ENCODE measurements around the gene FABP3.

Gene FABP3

GRCh38 chr1:31412732-31413404 lies 40.0 kb upstream of the FABP3 start, which contains the start of gene SERINC2:
SERINC2 (plus strand) TSS chr1:31413213; CDS start chr1:31413266, 53 bp downstream.
- Histone ChIP-seq H3K36me3 (ENCODE audit: control insufficient read depth, insufficient read depth, low read length) (no peaks in the 10 kb centered on the region), H3K9me3 (ENCODE audit: control insufficient read depth, insufficient read depth, low read length) (no peaks in the 10 kb centered on the region), H3K4me1 (ENCODE audit: control insufficient read depth, insufficient read depth, low read length) (peaks cover 6% of the 10 kb centered on the region), H3K27ac (ENCODE audit: low read length) (no peak within 1 kb of the TSS), H3K4me3 (ENCODE audit: low read length) (peak within 1 kb of the TSS; percentile 78), H3K27me3 (ENCODE audit: control insufficient read depth, insufficient read depth, low read length) (no peaks in the 10 kb centered on the region)
- no peak for DNase-seq (ENCODE audit: low read depth, low spot score)
- no CpG with 5 or more reads among the region's 63 CpGs for WGBS (ENCODE audit: insufficient coverage, insufficient read length)

GRCh38 chr1:31412205-31412604 lies 39.3 kb upstream of the FABP3 start:
- Histone ChIP-seq H3K9me3 (ENCODE audit: control insufficient read depth, insufficient read depth, low read length) (no peaks in the 10 kb centered on the region), H3K36me3 (ENCODE audit: control insufficient read depth, insufficient read depth, low read length) (no peaks in the 10 kb centered on the region), H3K27me3 (ENCODE audit: control insufficient read depth, insufficient read depth, low read length) (no peaks in the 10 kb centered on the region), H3K27ac (ENCODE audit: low read length) (no peak overlapping the region), H3K4me3 (ENCODE audit: low read length) (no peak overlapping the region), H3K4me1 (ENCODE audit: control insufficient read depth, insufficient read depth, low read length) (peaks cover 6% of the 10 kb centered on the region)
- no CpG with 5 or more reads among the region's 2 CpGs for WGBS (ENCODE audit: insufficient coverage, insufficient read length)
- no peak for DNase-seq (ENCODE audit: low read depth, low spot score)

GRCh38 chr1:31410871-31411270 lies 38.0 kb upstream of the FABP3 start:
- H3K27ac ChIP-seq (ENCODE audit: low read length), result no peak overlapping the region
- no peaks in the 10 kb centered on the region for H3K27me3 ChIP-seq (ENCODE audit: control insufficient read depth, insufficient read depth, low read length)
- peaks cover 6% of the 10 kb centered on the region for H3K4me1 ChIP-seq (ENCODE audit: control insufficient read depth, insufficient read depth, low read length)
- H3K4me3 ChIP-seq (ENCODE audit: low read length), result no peak overlapping the region
- DNase-seq (ENCODE audit: low read depth, low spot score), result no peak
- no peaks in the 10 kb centered on the region for H3K9me3 ChIP-seq (ENCODE audit: control insufficient read depth, insufficient read depth, low read length)
- no CpG with 5 or more reads among the region's 4 CpGs for WGBS (ENCODE audit: insufficient coverage, insufficient read length)
- no peaks in the 10 kb centered on the region for H3K36me3 ChIP-seq (ENCODE audit: control insufficient read depth, insufficient read depth, low read length)

- peaks cover 6% of the 10 kb centered on the region for H3K4me1 ChIP-seq (ENCODE audit: control insufficient read depth, insufficient read depth, low read length)
- no peaks in the 10 kb centered on the region for H3K27me3 ChIP-seq (ENCODE audit: control insufficient read depth, insufficient read depth, low read length)
- DNase-seq (ENCODE audit: low read depth, low spot score), result no peak
- H3K9me3 ChIP-seq (ENCODE audit: control insufficient read depth, insufficient read depth, low read length), result no peaks in the 10 kb centered on the region
- no peak overlapping the region for H3K4me3 ChIP-seq (ENCODE audit: low read length)
- H3K36me3 ChIP-seq (ENCODE audit: control insufficient read depth, insufficient read depth, low read length), result no peaks in the 10 kb centered on the region
- WGBS (ENCODE audit: insufficient coverage, insufficient read length), result no CpG with 5 or more reads among the region's 6 CpGs
- no peak overlapping the region for H3K27ac ChIP-seq (ENCODE audit: low read length)
Measured at GRCh38 chr1:31409946-31410858, 37.3 kb upstream of the FABP3 start.

- no peaks in the 10 kb centered on the region for H3K4me1 ChIP-seq (ENCODE audit: control insufficient read depth, insufficient read depth, low read length)
- DNase-seq (ENCODE audit: low read depth, low spot score), result no peak
- H3K4me3 ChIP-seq (ENCODE audit: low read length), result no peak overlapping the region
- H3K9me3 ChIP-seq (ENCODE audit: control insufficient read depth, insufficient read depth, low read length), result no peaks in the 10 kb centered on the region
- H3K27me3 ChIP-seq (ENCODE audit: control insufficient read depth, insufficient read depth, low read length), result no peaks in the 10 kb centered on the region
- no peak overlapping the region for H3K27ac ChIP-seq (ENCODE audit: low read length)
- WGBS (ENCODE audit: insufficient coverage, insufficient read length), result no CpG with 5 or more reads among the region's 5 CpGs
- no peaks in the 10 kb centered on the region for H3K36me3 ChIP-seq (ENCODE audit: control insufficient read depth, insufficient read depth, low read length)
Measured at GRCh38 chr1:31408788-31409318, 36.0 kb upstream of the FABP3 start.

- no peaks in the 10 kb centered on the region for H3K27me3 ChIP-seq (ENCODE audit: control insufficient read depth, insufficient read depth, low read length)
- no peak overlapping the region for H3K27ac ChIP-seq (ENCODE audit: low read length)
- no peaks in the 10 kb centered on the region for H3K4me1 ChIP-seq (ENCODE audit: control insufficient read depth, insufficient read depth, low read length)
- no peaks in the 10 kb centered on the region for H3K9me3 ChIP-seq (ENCODE audit: control insufficient read depth, insufficient read depth, low read length)
- H3K4me3 ChIP-seq (ENCODE audit: low read length), result no peak overlapping the region
- no CpG with 5 or more reads among the region's 18 CpGs for WGBS (ENCODE audit: insufficient coverage, insufficient read length)
- H3K36me3 ChIP-seq (ENCODE audit: control insufficient read depth, insufficient read depth, low read length), result no peaks in the 10 kb centered on the region
- no peak for DNase-seq (ENCODE audit: low read depth, low spot score)
Measured at GRCh38 chr1:31407029-31407626, 34.3 kb upstream of the FABP3 start.

GRCh38 chr1:31405578-31406245 lies 32.8 kb upstream of the FABP3 start:
- Histone ChIP-seq H3K36me3 (ENCODE audit: control insufficient read depth, insufficient read depth, low read length) (no peaks in the 10 kb centered on the region), H3K4me1 (ENCODE audit: control insufficient read depth, insufficient read depth, low read length) (no peaks in the 10 kb centered on the region), H3K27me3 (ENCODE audit: control insufficient read depth, insufficient read depth, low read length) (no peaks in the 10 kb centered on the region), H3K9me3 (ENCODE audit: control insufficient read depth, insufficient read depth, low read length) (no peaks in the 10 kb centered on the region), H3K4me3 (ENCODE audit: low read length) (no peak overlapping the region), H3K27ac (ENCODE audit: low read length) (no peak overlapping the region)
- WGBS (ENCODE audit: insufficient coverage, insufficient read length), result no CpG with 5 or more reads among the region's 6 CpGs
- DNase-seq (ENCODE audit: low read depth, low spot score), result no peak

GRCh38 chr1:31401241-31401640 lies 28.4 kb upstream of the FABP3 start:
- Histone ChIP-seq H3K4me1 (ENCODE audit: control insufficient read depth, insufficient read depth, low read length) (peaks cover 2% of the 10 kb centered on the region; the same call in 1 of the 2 replicates), H3K27me3 (ENCODE audit: control insufficient read depth, insufficient read depth, low read length) (no peaks in the 10 kb centered on the region), H3K36me3 (ENCODE audit: control insufficient read depth, insufficient read depth, low read length) (no peaks in the 10 kb centered on the region), H3K4me3 (ENCODE audit: low read length) (no peak overlapping the region), H3K9me3 (ENCODE audit: control insufficient read depth, insufficient read depth, low read length) (no peaks in the 10 kb centered on the region), H3K27ac (ENCODE audit: low read length) (no peak overlapping the region)
- no CpG with 5 or more reads among the region's 2 CpGs for WGBS (ENCODE audit: insufficient coverage, insufficient read length)
- no peak for DNase-seq (ENCODE audit: low read depth, low spot score)

- no peak for DNase-seq (ENCODE audit: low read depth, low spot score)
- WGBS (ENCODE audit: insufficient coverage, insufficient read length), result 100% methylated on average over 1 of the region's 3 CpGs
- Histone ChIP-seq H3K36me3 (ENCODE audit: control insufficient read depth, insufficient read depth, low read length) (no peaks in the 10 kb centered on the region), H3K4me3 (ENCODE audit: low read length) (no peak overlapping the region), H3K4me1 (ENCODE audit: control insufficient read depth, insufficient read depth, low read length) (peaks cover 2% of the 10 kb centered on the region; the same call in 1 of the 2 replicates), H3K9me3 (ENCODE audit: control insufficient read depth, insufficient read depth, low read length) (no peaks in the 10 kb centered on the region), H3K27ac (ENCODE audit: low read length) (no peak overlapping the region), H3K27me3 (ENCODE audit: control insufficient read depth, insufficient read depth, low read length) (no peaks in the 10 kb centered on the region)
Measured at GRCh38 chr1:31400393-31400792, 27.5 kb upstream of the FABP3 start.

GRCh38 chr1:31399976-31400375 lies 27.1 kb upstream of the FABP3 start:
- WGBS (ENCODE audit: insufficient coverage, insufficient read length), result no CpG with 5 or more reads among the region's 3 CpGs
- Histone ChIP-seq H3K36me3 (ENCODE audit: control insufficient read depth, insufficient read depth, low read length) (no peaks in the 10 kb centered on the region), H3K4me1 (ENCODE audit: control insufficient read depth, insufficient read depth, low read length) (peaks cover 2% of the 10 kb centered on the region; the same call in 1 of the 2 replicates), H3K27ac (ENCODE audit: low read length) (no peak overlapping the region), H3K27me3 (ENCODE audit: control insufficient read depth, insufficient read depth, low read length) (no peaks in the 10 kb centered on the region), H3K4me3 (ENCODE audit: low read length) (no peak overlapping the region), H3K9me3 (ENCODE audit: control insufficient read depth, insufficient read depth, low read length) (no peaks in the 10 kb centered on the region)
- no peak for DNase-seq (ENCODE audit: low read depth, low spot score)
